Pancreas (tissue), 10 donors: ENCODE data around the gene ATP8B4. TPM values are rescaled to one million over a fixed set of nuclear protein-coding genes. Genes with fewer than 3 reads are reported as not detected.
A peak's percentile ranks its signal among the peaks of the same experiment; 100 is the strongest.

Experiments used
- ATAC-seq, 4 donors: fragments of 200-7000 bp; cut with Tn5 transposase; one replicate each; pipeline versions ENCODE4 v1.8.0 to v1.9.1; 2020; ENCODE audit warnings: mild to moderate bottlenecking in 4 of 4, moderate library complexity in 4 of 4
- DNase-seq, 6 donors: peaks; one replicate each; pipeline ENCODE4 v3.0.0-alpha.2; 2020
- FAIRE-seq: peaks from 2 replicates; lab custom pipeline; 2012; peaks lifted over from hg19 to GRCh38; lab: Jason Lieb, UNC
- H3K27ac ChIP-seq, 4 donors: fragments of 200-600 bp; sonication (generic); 1 replicate in 3 of 4; 2 replicates in 1 of 4; pipeline versions ENCODE4 v1.5.0 to v1.8.0; 2020
- H3K27me3 ChIP-seq, 4 donors: fragments of 200-600 bp; one replicate each; pipeline ENCODE4 v1.8.0; 2021
- H3K36me3 ChIP-seq, 3 donors: fragments of 200-600 bp; sonication (generic) in 1 of 3; one replicate each; pipeline versions ENCODE4 v1.5.0 to v1.8.0; 2020 to 2021
- H3K4me1 ChIP-seq, 3 donors: fragments of 200-600 bp; one replicate each; pipeline ENCODE4 v1.8.0; 2021
- H3K4me3 ChIP-seq, 4 donors: fragments of 200-600 bp; sonication (generic) in 2 of 4; one replicate each; pipeline versions ENCODE4 v1.5.0 to v1.8.0; 2020 to 2021
- H3K9me3 ChIP-seq, 4 donors: fragments of 200-600 bp; one replicate each; pipeline ENCODE4 v1.8.0; 2021
- CTCF ChIP-seq, 4 donors: fragments of 200-600 bp; sonication (generic) in 3 of 4; IDR thresholded peaks; one replicate each; pipeline versions ENCODE4 v1.5.0 to v1.8.0; 2021; ENCODE audit warnings: antibody characterized with exemption in 4 of 4
- WGBS, 2 donors: extraction: QIAGEN DNeasy Blood & Tissue Kit; methylation state at CpG; one replicate each; pipeline ENCODE4 v1.1.7; 2013; 5-methylcytosine and 5-hydroxymethylcytosine counted together
- intact Hi-C, 3 donors: fragments of 100-400 bp; cut with DNase I; formaldehyde crosslinking; loops; one replicate each; pipeline versions ENCODE4 v1.11.1 to v1.14.2; 2022
- polyA plus RNA-seq, 2 donors: library from polyadenylated mRNA; stranded (reverse); fragments of 200-250 nt; gene quantifications; one replicate each; pipeline ENCODE4 v1.2.3, GENCODE V29; 2013
- total RNA-seq, 6 donors: library from RNA; stranded (reverse); fragmentation: NEBNext Ultra II Directional in 4 of 6; extraction: Animal tissue kit (Norgen Biotek cat#: 25700) in 4 of 6; gene quantifications; one replicate each; pipeline versions ENCODE4 v1.2.1 to v1.2.4, GENCODE V29; 2021 to 2023
- donor health status: healthy with polysubstance abuse.
- donor health status: DM: no; HTN: no; CAD: no; lungs with moderate emphysema.
- donor health status: DM: no; HTN: no; CAD: no.
- donor health status: control.
- donor health status: control.
- donor health status: Bipolar disorder and iron deficiency.
- donor health status: DM: yes; HTN: yes; CAD: no.
- donor health status: DM: no; HTN: no; CAD: no.
- donor health status: DM: no; HTN: no; CAD: no.
- donor health status: DM: yes; HTN: yes; CAD: no.

ATP8B4 gene
- total and polyA plus RNA-seq, 8 donors: 0.55 to 5.3 (median 0.97) TPM

DNA sequence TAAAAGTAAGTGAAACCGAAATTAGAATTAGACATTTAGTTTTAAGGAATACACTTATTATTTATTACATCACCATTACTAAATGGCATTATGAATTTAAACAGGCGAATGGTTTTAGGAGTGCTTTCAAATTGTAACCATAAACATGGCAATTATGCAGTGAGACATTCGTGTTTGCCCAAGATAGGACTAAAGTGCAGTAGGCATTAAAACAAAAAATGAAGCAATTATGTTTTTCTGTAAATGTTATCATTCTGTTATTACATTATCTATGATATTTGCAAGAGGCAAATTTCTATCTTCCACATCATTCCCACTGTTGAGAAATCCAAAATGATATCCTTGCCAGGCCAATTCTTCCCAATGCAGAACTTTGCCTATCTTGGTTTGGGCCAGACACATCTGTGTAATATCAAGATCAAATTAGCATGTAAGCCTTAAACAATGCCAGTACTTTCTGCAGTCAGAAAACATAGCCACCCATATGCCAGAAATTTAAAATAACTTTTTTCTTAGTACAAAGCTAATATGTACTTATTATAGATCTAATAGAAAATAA is 156.9 kb downstream of the ATP8B4 start:
- ATAC-seq: no peak
- Histone ChIP-seq H3K27ac (no peak overlapping the region), H3K9me3 (no peaks in the 10 kb centered on the region), H3K4me3 (no peak overlapping the region), H3K4me1 (no peaks in the 10 kb centered on the region), H3K36me3 (no peaks in the 10 kb centered on the region), H3K27me3 (peaks cover 0 to 4% (median 0%) of the 10 kb centered on the region in 4 donors)
- TF ChIP-seq CTCF (IDR thresholded peaks at IDR 0.05): no peak
- no peak for DNase-seq
- WGBS, 2 donors: 64 to 70% methylated on average over 3 of the region's 3 CpGs
- no peak for FAIRE-seq
- intact Hi-C loops: no loop called here

GRCh38 chr15:49953421-49953820 is 165.6 kb downstream of the ATP8B4 start:
- no peaks in the 10 kb centered on the region for H3K9me3 ChIP-seq
- DNase-seq (no peak), ATAC-seq (no peak), FAIRE-seq (no peak)
- no peak overlapping the region for H3K27ac ChIP-seq
- H3K36me3 ChIP-seq: no peaks in the 10 kb centered on the region
- H3K4me1 ChIP-seq: no peaks in the 10 kb centered on the region
- intact Hi-C loops: no loop called here
- peaks cover 0 to 4% (median 0%) of the 10 kb centered on the region in 4 donors for H3K27me3 ChIP-seq
- TF ChIP-seq CTCF (IDR thresholded peaks at IDR 0.05): no peak
- H3K4me3 ChIP-seq: no peak overlapping the region
- 67 to 72% methylated on average over 3 of the region's 3 CpGs for WGBS, 2 donors

DNA sequence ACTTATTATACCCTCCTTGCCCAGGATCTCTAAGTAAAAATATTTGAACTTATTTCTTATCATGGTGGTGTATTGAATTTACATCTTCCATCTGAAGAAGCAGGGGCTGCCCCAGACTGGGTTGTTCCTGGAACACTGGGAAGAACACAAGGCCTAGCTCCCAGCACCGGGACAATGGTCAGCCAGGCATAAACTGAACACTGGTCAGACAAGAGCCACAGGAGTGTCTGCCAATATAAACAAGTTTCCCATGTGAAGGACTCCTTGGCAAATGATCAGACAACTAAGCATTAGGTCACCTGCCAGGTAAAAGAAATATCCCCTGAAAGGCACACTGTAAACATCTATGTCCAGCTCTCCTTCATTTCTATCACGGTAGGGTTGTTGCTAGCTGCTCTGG is 172.4 kb downstream of the ATP8B4 start:
- no peaks in the 10 kb centered on the region for H3K9me3 ChIP-seq
- DNase-seq: peak in 3 of 6 donors; percentile 14 to 78 (median 54)
- ATAC-seq: peak; percentile 48 to 99 (median 98)
- no peak overlapping the region for H3K4me3 ChIP-seq
- H3K27me3 ChIP-seq: no peaks in the 10 kb centered on the region
- 32 to 33% methylated on average over 2 of the region's 2 CpGs for WGBS, 2 donors
- peak overlapping the region in 1 of 4 donors; percentile 35 for H3K27ac ChIP-seq
- TF ChIP-seq CTCF (IDR thresholded peaks at IDR 0.05): no peak
- FAIRE-seq: no peak
- intact Hi-C loops: no loop called here
- H3K4me1 ChIP-seq: peaks cover 0 to 4% (median 0%) of the 10 kb centered on the region in 3 donors
- no peaks in the 10 kb centered on the region for H3K36me3 ChIP-seq

GRCh38 chr15:49934487-49934886 is 184.5 kb downstream of the ATP8B4 start:
- Histone ChIP-seq H3K9me3 (no peaks in the 10 kb centered on the region), H3K27me3 (no peaks in the 10 kb centered on the region), H3K36me3 (no peaks in the 10 kb centered on the region), H3K4me1 (no peaks in the 10 kb centered on the region), H3K4me3 (no peak overlapping the region), H3K27ac (no peak overlapping the region)
- DNase-seq (no peak), ATAC-seq (no peak), FAIRE-seq (no peak)
- TF ChIP-seq CTCF (IDR thresholded peaks at IDR 0.05): no peak
- intact Hi-C loops: no loop called here
- WGBS, 2 donors: 87 to 94% methylated on average over 2 of the region's 2 CpGs

DNA sequence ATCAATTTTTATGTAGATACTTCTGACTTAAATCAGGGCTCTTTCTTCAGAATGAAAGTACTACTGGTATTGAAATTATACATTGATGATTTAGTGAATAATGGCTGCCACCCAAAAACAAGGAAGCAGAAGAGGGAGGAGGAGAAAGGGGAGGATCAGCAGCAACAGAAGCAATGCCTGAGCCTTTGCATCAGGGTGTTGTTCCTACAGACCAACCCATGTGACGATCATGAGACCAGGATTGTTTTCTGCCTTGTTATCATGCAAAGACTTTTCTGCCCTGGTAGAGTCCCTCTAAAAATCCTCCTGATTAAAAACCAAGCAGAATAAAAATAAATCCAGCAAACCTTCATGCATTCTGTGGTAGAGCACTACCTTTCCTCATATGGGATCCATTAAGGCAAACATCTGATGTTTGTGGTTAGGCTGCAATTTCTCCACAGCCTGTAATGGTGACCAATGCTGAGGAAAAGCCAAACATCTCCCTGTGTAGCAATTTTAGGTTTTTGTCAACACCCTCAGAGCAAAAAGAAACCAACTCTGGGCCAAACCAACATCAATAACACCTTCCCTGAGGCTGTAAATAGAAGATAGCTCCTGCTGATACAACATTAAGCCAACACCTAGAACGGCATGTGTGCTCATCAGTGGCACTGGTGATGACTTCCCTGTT is 191.7 kb downstream of the ATP8B4 start:
- no peaks in the 10 kb centered on the region for H3K9me3 ChIP-seq
- intact Hi-C loops: no loop called here
- no peaks in the 10 kb centered on the region for H3K4me1 ChIP-seq
- no peak overlapping the region for H3K4me3 ChIP-seq
- no peak for FAIRE-seq
- DNase-seq: no peak
- H3K27me3 ChIP-seq: no peaks in the 10 kb centered on the region
- H3K27ac ChIP-seq: no peak overlapping the region
- 87 to 95% methylated on average over 2 of the region's 2 CpGs for WGBS, 2 donors
- no peak for ATAC-seq
- TF ChIP-seq CTCF (IDR thresholded peaks at IDR 0.05): no peak
- H3K36me3 ChIP-seq: no peaks in the 10 kb centered on the region
